Measurements from ENCODE around the gene TFDP1.

- no peak for TF ChIP-seq REST (IDR thresholded peaks at IDR 0.05; ENCODE audit: low read depth, low read length)
- TF ChIP-seq EZH2phosphoT487 (IDR thresholded peaks at IDR 0.05; ENCODE audit: borderline replicate concordance, low read depth): no peak
- no peak for TF ChIP-seq POLR2AphosphoS5 (IDR thresholded peaks at IDR 0.05; ENCODE audit: low read depth, low read length)
- no peak for TF ChIP-seq CTCF (IDR thresholded peaks at IDR 0.05)
- no peak for TF ChIP-seq USF1 (IDR thresholded peaks at IDR 0.05; ENCODE audit: borderline replicate concordance, low read depth)
- TF ChIP-seq GATA2 (CRISPR knock-in tag; IDR thresholded peaks at IDR 0.05): no peak
- no peak for TF ChIP-seq SIN3A (IDR thresholded peaks at IDR 0.05; ENCODE audit: borderline replicate concordance, low read depth, low read length)
- no peak for TF ChIP-seq EP300 (IDR thresholded peaks at IDR 0.05; ENCODE audit: borderline replicate concordance in 1 of 2, low read depth in 1 of 2, low read length in 1 of 2)
- no peak for TF ChIP-seq YY1 (IDR thresholded peaks at IDR 0.05; ENCODE audit: low read depth)
These were observed 26.1 kb upstream of the TFDP1 start for GRCh38 chr13:113558461-113558860.

All from SK-N-SH (cell line).